ENCODE data around the gene CALHM2. TPM values are rescaled to one million over a fixed set of nuclear protein-coding genes. Genes with fewer than 3 reads are reported as not detected.

Gene CALHM2
- total RNA-seq, 1 experiment from 2014 or later, result 1.9 TPM

DNA sequence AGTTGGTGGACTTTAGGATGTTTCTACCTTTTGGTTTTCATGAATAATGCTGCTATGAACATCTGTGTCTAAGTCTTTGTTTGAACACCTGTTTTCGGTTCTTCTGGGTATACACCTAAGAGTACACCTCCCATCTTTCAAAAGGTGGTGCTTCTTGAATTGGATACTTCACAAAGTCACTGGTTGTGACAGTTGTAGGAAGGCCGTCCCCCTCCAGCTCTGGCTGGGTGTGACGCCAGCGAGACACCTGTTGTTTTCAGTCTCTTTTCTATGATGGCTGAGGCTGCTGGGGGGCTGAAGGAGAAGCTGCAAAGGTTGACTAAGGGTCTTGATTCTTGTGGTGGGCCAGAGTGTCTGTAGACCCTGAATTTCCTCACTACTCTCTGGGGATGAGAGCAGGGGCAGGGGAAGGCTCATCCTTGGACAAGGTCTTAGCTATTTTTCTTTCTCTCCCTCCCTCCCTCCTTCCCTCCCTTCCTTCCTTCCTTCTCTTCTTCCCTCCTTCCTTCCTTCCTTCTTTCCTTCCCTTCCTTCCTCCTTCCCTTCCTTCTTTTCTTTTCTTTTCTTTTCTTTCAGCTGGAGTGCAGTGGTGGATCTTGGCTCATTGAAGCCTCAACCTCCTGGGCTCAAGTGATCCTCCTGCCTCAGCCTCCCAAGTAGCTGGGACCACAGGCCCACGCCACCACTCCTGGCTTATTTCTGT, 46.9 kb upstream of the CALHM2 start (continued):
- TF ChIP-seq AR (CRISPR knock-in tag; IDR thresholded peaks at IDR 0.05), result no peak
- TF ChIP-seq, protein P1, sequence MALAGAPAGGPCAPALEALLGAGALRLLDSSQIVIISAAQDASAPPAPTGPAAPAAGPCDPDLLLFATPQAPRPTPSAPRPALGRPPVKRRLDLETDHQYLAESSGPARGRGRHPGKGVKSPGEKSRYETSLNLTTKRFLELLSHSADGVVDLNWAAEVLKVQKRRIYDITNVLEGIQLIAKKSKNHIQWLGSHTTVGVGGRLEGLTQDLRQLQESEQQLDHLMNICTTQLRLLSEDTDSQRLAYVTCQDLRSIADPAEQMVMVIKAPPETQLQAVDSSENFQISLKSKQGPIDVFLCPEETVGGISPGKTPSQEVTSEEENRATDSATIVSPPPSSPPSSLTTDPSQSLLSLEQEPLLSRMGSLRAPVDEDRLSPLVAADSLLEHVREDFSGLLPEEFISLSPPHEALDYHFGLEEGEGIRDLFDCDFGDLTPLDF (CRISPR knock-in tag; IDR thresholded peaks at IDR 0.05), result no peak

DNA sequence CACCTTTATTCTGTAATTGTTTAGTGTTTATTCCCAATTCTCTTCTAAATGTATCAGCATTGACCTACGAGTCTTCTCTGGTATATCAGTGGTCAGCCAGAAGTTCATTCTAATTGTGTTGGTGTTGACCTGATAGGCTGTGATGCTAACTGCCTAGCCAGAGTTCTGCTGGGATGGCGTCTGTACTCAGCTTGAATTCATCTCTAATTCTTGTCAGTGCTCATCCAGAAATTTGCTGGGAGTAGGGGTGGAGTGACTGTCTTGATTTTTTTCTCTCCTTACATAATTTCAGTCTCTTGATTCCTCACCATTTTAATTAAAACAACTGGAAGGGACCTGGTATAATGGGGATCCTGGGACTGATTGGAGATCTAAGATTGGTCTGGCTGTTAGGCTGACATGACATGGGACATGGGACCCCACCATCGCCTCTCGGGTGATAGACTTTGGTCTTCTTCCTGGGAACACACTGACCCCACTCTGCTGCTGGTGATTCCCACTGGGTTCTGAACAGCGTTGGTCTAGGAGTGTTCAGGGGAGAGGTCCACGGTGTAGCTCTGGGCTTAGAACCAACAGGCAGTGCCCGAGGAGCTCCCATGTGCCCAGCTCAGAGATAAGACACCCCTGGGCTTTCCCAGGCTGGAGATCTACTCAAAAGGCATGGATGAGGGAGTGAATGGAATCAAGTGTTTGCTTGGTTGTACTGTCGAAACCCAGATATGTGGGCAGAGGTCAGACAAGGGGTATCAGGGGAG, 45.2 kb upstream of the CALHM2 start:
- Mint-ChIP-seq H3K4me3 (no peak overlapping the region), H3K36me3 (no peaks in the 10 kb centered on the region), H3K9me3 (no peaks in the 10 kb centered on the region), H3K4me1 (peaks cover 13% of the 10 kb centered on the region), H3K27me3 (ENCODE audit: low read depth) (peaks cover 62% of the 10 kb centered on the region), H3K27ac (no peak overlapping the region)
- no peak for ATAC-seq
- TF ChIP-seq ETV6 (CRISPR knock-in tag; IDR thresholded peaks at IDR 0.05) (no peak), FOXP4 (CRISPR knock-in tag; IDR thresholded peaks at IDR 0.05) (no peak), RORB (CRISPR knock-in tag; IDR thresholded peaks at IDR 0.05) (no peak), ZNF121 (CRISPR knock-in tag; IDR thresholded peaks at IDR 0.05) (no peak)
- TF ChIP-seq, protein P2, sequence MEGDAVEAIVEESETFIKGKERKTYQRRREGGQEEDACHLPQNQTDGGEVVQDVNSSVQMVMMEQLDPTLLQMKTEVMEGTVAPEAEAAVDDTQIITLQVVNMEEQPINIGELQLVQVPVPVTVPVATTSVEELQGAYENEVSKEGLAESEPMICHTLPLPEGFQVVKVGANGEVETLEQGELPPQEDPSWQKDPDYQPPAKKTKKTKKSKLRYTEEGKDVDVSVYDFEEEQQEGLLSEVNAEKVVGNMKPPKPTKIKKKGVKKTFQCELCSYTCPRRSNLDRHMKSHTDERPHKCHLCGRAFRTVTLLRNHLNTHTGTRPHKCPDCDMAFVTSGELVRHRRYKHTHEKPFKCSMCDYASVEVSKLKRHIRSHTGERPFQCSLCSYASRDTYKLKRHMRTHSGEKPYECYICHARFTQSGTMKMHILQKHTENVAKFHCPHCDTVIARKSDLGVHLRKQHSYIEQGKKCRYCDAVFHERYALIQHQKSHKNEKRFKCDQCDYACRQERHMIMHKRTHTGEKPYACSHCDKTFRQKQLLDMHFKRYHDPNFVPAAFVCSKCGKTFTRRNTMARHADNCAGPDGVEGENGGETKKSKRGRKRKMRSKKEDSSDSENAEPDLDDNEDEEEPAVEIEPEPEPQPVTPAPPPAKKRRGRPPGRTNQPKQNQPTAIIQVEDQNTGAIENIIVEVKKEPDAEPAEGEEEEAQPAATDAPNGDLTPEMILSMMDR (IDR thresholded peaks at IDR 0.05), result no peak
- TF ChIP-seq, protein P3, sequence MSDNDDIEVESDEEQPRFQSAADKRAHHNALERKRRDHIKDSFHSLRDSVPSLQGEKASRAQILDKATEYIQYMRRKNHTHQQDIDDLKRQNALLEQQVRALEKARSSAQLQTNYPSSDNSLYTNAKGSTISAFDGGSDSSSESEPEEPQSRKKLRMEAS (CRISPR knock-in tag; IDR thresholded peaks at IDR 0.05), result no peak
- TF ChIP-seq, protein P1 (CRISPR knock-in tag; IDR thresholded peaks at IDR 0.05), result no peak
- TF ChIP-seq, protein P4, sequence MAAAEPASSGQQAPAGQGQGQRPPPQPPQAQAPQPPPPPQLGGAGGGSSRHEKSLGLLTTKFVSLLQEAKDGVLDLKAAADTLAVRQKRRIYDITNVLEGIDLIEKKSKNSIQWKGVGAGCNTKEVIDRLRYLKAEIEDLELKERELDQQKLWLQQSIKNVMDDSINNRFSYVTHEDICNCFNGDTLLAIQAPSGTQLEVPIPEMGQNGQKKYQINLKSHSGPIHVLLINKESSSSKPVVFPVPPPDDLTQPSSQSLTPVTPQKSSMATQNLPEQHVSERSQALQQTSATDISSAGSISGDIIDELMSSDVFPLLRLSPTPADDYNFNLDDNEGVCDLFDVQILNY (CRISPR knock-in tag; IDR thresholded peaks at IDR 0.05), result no peak
- POLR2A ChIA-PET, result no interaction called here
- CTCF ChIA-PET, result interaction anchor here (0.8 to 4.5 kb wide), 5 partner anchors 13 to 96 kb away, joined by 3 to 22 read pairs (median 4); no protein-coding TSS in a partner anchor
- no peak for DNase-seq (ENCODE audit: low spot score)

DNA sequence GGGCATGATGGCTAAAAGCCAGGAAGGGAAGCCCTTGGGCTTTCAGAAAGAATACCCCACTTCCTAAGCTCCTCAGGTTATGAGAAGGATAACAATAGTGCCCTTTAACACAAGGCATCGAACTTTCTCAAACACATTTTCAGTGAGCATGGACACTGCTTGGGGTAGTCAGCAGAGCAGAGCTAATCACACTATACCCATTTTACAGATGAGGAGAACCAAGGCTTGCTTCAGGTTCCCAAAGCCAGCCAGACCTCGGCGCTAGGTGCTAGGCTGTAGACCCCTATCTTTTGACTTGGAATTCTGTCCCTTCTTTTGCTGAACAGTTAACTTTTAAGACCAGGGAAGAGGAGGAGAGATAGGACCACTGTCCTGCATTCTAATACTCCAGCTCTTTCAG, 43.2 kb upstream of the CALHM2 start:
- ChIA-PET POLR2A (interaction anchor here (0.6 to 1.2 kb wide), 3 partner anchors 19 to 124 kb away, joined by 3 to 5 read pairs (median 3); no protein-coding TSS in a partner anchor), CTCF (interaction anchor here (3.3 to 4.5 kb wide), 3 partner anchors 11 to 98 kb away, joined by 22 to 30 read pairs (median 22); no protein-coding TSS in a partner anchor)
- ATAC-seq (no peak), DNase-seq (ENCODE audit: low spot score) (no peak)
- no peaks in the 10 kb centered on the region for H3K9me3 Mint-ChIP-seq
- no peaks in the 10 kb centered on the region for H3K36me3 Mint-ChIP-seq
- peak overlapping the region; percentile 78; the same call in 1 of the 2 replicates for H3K4me3 Mint-ChIP-seq
- H3K27ac Mint-ChIP-seq, result no peak overlapping the region
- H3K27me3 Mint-ChIP-seq (ENCODE audit: low read depth), result peaks cover 72% of the 10 kb centered on the region
- H3K4me1 Mint-ChIP-seq, result peaks cover 13% of the 10 kb centered on the region
- no peak for TF ChIP-seq PRRX2 (CRISPR knock-in tag; IDR thresholded peaks at IDR 0.05)
